Peyer's patch (tissue), 4 donors: ENCODE data around the gene TSPYL6. TPM values are rescaled to one million over a fixed set of nuclear protein-coding genes. Genes with fewer than 3 reads are reported as not detected.

Source experiments
- DNase-seq, 3 donors: peaks; one replicate each; pipeline ENCODE4 v3.0.0-alpha.2; 2017 to 2019
- H3K27ac ChIP-seq, 4 donors: fragments of 200-600 bp; sonication (generic); one replicate each; pipeline ENCODE4 v1.5.1; 2016 to 2019
- H3K27me3 ChIP-seq, 2 donors: fragments of 200-600 bp; sonication (generic); one replicate each; pipeline ENCODE4 v1.5.1; 2019
- H3K36me3 ChIP-seq, 3 donors: fragments of 200-600 bp; sonication (generic); one replicate each; pipeline ENCODE4 v1.5.1; 2016 to 2019
- H3K4me1 ChIP-seq, 4 donors: fragments of 200-600 bp; sonication (generic); one replicate each; pipeline ENCODE4 v1.5.1; 2016 to 2019
- H3K4me3 ChIP-seq, 4 donors: fragments of 200-600 bp; sonication (generic); 1 replicate in 3 of 4; 2 replicates in 1 of 4; pipeline ENCODE4 v1.5.1; 2016 to 2019; ENCODE audit warnings: mild to moderate bottlenecking in 1 of 4
- H3K9me3 ChIP-seq, 4 donors: fragments of 200-600 bp; sonication (generic); one replicate each; pipeline ENCODE4 v1.5.1; 2016 to 2019; ENCODE audit warnings: mild to moderate bottlenecking in 1 of 4
- POLR2A ChIP-seq, 2 donors: fragments of 450-650 bp; IDR thresholded peaks; one replicate each; pipeline ENCODE4 v1.5.1; 2017; ENCODE audit warnings: antibody characterized with exemption in 2 of 2, mild to moderate bottlenecking in 2 of 2, moderate library complexity in 2 of 2
- total RNA-seq, 4 donors: library from RNA; depleted of rRNA; stranded (reverse); fragments of >200 nt; gene quantifications; one replicate each; pipeline ENCODE4 v1.1.0, GENCODE V29; 2016
- TF ChIP-seq, protein P1 (sequence below), 6 experiments: fragments of 450-650 bp in 4 of 6; fragments of 200-600 bp in 2 of 6; sonication (generic) in 1 of 6; IDR thresholded peaks; one replicate each; pipeline ENCODE4 v1.5.1; 2017 to 2019; ENCODE audit warnings: antibody characterized with exemption in 6 of 6, mild to moderate bottlenecking in 3 of 6, moderate library complexity in 1 of 6

The TSPYL6 gene
- total RNA-seq, 4 donors from 2014 or later = not detected

DNA sequence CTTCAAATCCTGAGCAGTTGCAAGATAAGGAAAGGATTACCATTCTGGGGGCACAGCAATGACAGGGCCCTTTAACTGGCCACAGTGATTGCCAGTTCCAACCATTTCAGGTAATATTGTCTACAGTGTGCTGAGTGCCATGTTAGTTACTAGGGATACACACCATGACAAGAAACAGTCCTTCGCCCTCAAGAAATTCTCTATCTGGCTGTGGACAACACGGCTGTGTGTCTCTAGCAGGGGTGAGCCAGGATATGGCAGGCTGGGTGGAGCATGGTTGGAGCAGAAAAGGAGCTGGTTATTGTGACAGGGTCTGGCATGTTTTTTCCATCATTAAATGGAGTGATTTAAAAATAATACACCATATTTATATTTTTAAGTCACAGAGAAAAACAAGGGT lies 31.0 kb downstream of the TSPYL6 start:
- no peaks in the 10 kb centered on the region for H3K27me3 ChIP-seq
- no peak overlapping the region for H3K4me3 ChIP-seq
- DNase-seq = no peak
- TF ChIP-seq, protein P1, sequence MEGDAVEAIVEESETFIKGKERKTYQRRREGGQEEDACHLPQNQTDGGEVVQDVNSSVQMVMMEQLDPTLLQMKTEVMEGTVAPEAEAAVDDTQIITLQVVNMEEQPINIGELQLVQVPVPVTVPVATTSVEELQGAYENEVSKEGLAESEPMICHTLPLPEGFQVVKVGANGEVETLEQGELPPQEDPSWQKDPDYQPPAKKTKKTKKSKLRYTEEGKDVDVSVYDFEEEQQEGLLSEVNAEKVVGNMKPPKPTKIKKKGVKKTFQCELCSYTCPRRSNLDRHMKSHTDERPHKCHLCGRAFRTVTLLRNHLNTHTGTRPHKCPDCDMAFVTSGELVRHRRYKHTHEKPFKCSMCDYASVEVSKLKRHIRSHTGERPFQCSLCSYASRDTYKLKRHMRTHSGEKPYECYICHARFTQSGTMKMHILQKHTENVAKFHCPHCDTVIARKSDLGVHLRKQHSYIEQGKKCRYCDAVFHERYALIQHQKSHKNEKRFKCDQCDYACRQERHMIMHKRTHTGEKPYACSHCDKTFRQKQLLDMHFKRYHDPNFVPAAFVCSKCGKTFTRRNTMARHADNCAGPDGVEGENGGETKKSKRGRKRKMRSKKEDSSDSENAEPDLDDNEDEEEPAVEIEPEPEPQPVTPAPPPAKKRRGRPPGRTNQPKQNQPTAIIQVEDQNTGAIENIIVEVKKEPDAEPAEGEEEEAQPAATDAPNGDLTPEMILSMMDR (IDR thresholded peaks at IDR 0.05) = no peak
- no peak for TF ChIP-seq POLR2A (IDR thresholded peaks at IDR 0.05)
- no peaks in the 10 kb centered on the region for H3K36me3 ChIP-seq
- H3K27ac ChIP-seq = no peak overlapping the region
- no peaks in the 10 kb centered on the region for H3K4me1 ChIP-seq
- no peaks in the 10 kb centered on the region for H3K9me3 ChIP-seq

DNA sequence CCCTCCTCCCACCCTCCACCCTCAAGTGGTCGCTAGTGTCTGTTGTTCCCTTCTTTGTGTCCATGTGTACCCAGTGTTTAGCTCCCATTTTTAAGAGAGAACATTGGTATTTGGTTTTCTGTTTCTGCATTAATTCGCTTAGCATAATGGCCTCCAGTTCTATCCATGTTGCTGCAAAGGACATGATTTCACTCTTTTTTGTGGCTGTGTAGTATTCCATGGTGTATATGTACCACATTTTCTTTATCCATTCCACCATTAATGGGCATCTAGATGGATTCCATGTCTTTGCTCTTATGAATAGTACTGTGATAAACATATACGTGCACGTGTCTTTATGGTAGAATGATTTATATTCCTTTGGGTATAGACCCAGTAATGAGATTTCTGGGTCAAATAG lies 42.9 kb downstream of the TSPYL6 start:
- no peak overlapping the region for H3K4me3 ChIP-seq
- DNase-seq = no peak
- no peaks in the 10 kb centered on the region for H3K9me3 ChIP-seq
- no peaks in the 10 kb centered on the region for H3K27me3 ChIP-seq
- no peak overlapping the region for H3K27ac ChIP-seq
- no peak for TF ChIP-seq POLR2A (IDR thresholded peaks at IDR 0.05)
- TF ChIP-seq, protein P1 (IDR thresholded peaks at IDR 0.05) = no peak
- no peaks in the 10 kb centered on the region for H3K36me3 ChIP-seq
- H3K4me1 ChIP-seq = no peaks in the 10 kb centered on the region

DNA sequence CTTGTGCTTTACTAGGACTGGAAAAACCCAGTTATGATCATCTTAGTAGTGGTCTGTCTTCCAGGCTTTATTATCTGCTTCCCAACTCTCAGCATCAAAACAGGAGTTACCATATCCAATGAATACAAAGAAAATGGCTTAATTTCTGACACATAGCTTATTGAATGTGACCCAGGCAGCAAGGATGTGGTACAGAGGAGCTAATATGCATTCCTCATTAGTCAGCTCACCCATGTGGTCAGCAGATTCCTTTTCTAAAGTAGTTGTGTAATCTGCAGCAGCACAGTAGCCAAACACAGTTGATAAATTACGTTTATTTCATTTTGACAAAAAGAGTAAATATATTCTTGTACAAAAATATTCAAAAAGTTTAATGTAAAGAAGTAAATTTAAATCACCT lies 43.6 kb downstream of the TSPYL6 start:
- Histone ChIP-seq H3K9me3 (no peaks in the 10 kb centered on the region), H3K4me1 (no peaks in the 10 kb centered on the region), H3K36me3 (no peaks in the 10 kb centered on the region), H3K27me3 (no peaks in the 10 kb centered on the region), H3K4me3 (no peak overlapping the region), H3K27ac (no peak overlapping the region)
- DNase-seq = no peak
- no peak for TF ChIP-seq POLR2A (IDR thresholded peaks at IDR 0.05)
- TF ChIP-seq, protein P1 (IDR thresholded peaks at IDR 0.05) = no peak

DNA sequence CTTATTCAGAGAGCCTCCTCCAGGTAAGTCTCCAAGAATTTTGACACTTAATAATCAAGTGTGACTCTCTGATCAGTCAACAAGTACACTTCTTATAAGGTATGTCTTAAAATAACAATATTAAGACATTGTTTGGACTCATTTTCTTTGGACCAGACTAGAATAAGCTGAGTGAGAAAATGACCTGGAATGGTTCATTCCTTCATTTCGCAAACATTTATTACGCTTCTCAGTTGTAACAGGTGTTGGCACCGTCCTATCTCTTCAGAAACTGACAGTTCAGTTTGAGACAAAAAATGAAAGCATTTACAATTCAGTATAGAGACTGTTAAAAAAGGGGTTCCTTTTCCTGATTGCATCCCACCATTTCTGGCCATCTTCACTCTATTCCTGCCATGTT lies 46.6 kb downstream of the TSPYL6 start:
- TF ChIP-seq, protein P1 (IDR thresholded peaks at IDR 0.05) = no peak
- H3K27me3 ChIP-seq = no peaks in the 10 kb centered on the region
- no peaks in the 10 kb centered on the region for H3K36me3 ChIP-seq
- no peaks in the 10 kb centered on the region for H3K4me1 ChIP-seq
- no peak overlapping the region for H3K27ac ChIP-seq
- no peak overlapping the region for H3K4me3 ChIP-seq
- H3K9me3 ChIP-seq = no peaks in the 10 kb centered on the region
- DNase-seq = no peak

DNA sequence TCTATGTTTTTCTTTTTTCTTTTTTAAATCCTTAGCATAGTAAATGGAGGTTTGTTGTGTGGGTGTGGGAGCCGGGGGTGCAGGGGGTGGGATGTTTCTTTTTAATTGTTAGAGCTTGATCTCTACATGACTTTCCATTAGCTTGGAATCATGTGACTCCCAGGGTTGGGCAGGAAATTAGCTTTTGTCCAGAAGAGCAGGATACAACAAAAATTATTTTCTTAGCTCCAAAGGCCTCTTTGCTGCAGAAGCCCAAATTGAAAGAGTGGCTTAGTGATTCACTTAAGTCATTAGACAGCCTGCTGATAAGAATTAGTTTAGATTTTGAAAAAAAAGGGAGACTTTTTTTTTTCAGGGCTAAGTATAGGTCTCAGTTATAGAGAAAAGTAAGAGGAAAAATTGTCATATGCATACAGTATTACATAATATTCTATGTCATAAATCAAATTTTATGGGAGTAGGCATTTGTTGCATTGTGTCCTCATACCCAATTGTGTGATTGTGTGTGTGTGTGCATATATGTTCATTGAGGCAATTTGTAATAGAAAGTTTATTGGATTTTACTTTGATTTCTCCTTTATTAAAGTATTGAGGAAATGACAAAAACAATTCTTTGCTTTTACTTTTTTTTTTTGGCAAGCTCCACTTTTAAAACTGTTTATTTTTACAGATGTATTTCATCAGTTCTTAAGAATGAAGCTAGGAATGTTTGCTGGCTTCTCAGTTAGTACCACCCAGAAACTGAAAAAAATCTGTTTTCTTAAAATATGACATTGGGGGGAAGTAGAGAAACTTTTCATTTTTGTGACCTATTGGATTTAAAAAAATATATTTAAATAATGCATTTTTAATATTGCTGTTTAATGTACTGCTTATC lies 47.4 kb downstream of the TSPYL6 start:
- no peaks in the 10 kb centered on the region for H3K36me3 ChIP-seq
- no peak overlapping the region for H3K4me3 ChIP-seq
- no peaks in the 10 kb centered on the region for H3K27me3 ChIP-seq
- H3K27ac ChIP-seq = no peak overlapping the region
- no peaks in the 10 kb centered on the region for H3K4me1 ChIP-seq
- no peaks in the 10 kb centered on the region for H3K9me3 ChIP-seq
- TF ChIP-seq POLR2A (IDR thresholded peaks at IDR 0.05) = no peak
- TF ChIP-seq, protein P1 (IDR thresholded peaks at IDR 0.05) = no peak
- DNase-seq = no peak
